ENCODE measurements around the gene ARX. TPM values are rescaled to one million over a fixed set of nuclear protein-coding genes. Genes with fewer than 3 reads are reported as not detected.

Gene ARX
- total and polyA plus RNA-seq, 9 of the 15 experiments (the other 6 are each of a cell fraction or from before 2014, with no cell fraction given), result 0.03 TPM; not detected in 8

Small RNA genes within 50 kb of the gene (small RNA-seq; reads per million reads assigned to genes)
- not detected for gene RN7SL91P
